GM18502 (cell line): Measurements from ENCODE around the gene ACTR8.

ENCODE experiments used
- ATAC-seq: cut with Tn5 transposase; IDR thresholded peaks from one replicate; pipeline ENCODE4 v1.9.1; 2021; ENCODE audit warnings: mild to moderate bottlenecking; ENCODE audit not compliant: unreplicated experiment, poor library complexity

The ACTR8 gene

GRCh38 chr3:53880396-53881345, 1.3 kb downstream of the ACTR8 start:
- no peak for ATAC-seq

- no peak for ATAC-seq
These were observed 16.0 kb downstream of the ACTR8 start for GRCh38 chr3:53865732-53866499.

DNA sequence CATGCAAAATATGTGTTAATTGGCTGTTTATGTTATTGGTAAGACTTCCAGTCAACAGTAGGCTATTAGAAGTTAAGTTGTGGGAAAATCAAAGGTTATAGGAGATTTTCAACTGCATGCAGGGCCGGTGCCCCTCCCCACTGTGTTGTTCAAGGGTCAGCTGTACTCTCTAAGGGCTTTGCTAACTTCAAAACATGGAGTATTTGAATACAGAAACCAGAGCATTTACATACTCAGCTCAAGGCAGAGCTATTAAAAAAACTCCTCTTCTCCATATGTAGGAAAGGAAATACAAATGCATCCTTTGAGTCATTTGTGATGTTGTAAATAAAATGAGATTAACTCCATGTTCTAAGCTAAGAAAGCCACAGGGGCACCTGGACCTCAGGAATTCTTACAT, 18.8 kb downstream of the ACTR8 start:
- no peak for ATAC-seq

- no peak for ATAC-seq
These were observed 19.7 kb downstream of the ACTR8 start for GRCh38 chr3:53862241-53862640.

DNA sequence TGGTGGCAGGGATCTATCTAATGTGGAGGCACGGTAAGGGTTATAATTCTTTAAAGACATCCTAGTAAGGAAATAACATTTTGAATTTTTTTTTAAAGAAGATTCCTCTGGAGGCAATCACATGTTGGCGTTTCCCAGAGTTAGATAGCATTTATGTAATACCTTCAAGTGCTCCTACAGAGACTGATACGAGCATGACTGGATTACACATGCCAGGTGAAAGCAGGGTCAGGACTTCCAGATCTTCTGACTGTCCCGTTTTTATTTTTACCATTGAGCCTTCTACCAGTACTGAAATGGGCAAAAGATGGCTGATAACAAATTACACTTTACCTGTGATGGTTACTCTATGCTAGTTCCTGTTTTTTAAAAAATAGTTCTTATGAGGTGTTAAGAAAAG, 21.8 kb downstream of the ACTR8 start:
- no peak for ATAC-seq

DNA sequence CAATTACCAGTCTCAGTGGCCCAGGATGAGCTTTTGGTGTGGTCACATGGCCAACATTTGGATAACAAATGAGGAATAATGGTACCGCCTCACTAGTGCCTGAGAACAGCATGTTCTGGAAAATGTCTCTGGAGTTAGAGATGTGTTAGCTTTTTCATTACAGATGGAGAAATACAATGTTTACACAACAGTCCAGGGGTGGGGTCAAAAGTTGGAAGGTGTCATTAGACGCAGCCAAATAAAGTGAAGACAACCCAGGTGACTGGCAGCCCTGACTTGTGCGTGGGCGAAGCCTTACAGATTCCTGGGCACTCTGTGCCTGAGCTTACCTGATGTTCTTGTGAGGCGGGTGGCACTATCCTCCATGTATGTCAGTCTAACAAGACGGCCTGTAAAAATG, 22.8 kb downstream of the ACTR8 start:
- ATAC-seq = no peak

DNA sequence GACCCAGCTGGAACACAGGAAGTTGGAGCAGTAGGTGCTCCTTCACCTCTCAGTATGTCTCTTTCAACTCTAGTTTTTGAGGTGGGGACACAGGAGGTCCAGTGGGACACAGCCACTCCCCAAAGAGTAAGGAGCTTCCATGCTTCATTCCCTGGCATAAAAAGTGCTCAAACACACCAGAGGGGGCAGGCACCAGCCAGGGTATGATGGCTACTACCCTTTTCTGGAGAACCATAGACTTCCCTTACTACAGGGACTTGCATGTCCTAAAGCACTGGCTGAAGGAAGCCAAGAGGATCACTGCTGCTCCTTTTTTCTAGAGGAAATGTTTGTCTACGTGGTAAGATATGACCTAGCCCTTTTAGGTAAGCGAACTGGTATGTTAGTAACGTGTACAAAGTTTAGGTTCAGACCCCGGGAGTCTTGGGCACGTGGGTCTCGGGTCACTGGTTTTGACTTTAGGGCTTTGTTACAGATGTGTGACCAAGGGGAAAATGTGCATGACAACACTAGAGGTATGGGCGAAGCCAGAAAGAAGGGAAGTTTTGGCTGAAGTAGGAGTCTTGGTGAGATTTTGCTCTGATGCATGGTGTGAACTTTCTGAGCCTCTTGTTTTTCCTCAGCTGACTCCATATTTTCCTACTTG, 23.7 kb downstream of the ACTR8 start:
- ATAC-seq = no peak

GRCh38 chr3:53856964-53857363, 25.0 kb downstream of the ACTR8 start:
- no peak for ATAC-seq

DNA sequence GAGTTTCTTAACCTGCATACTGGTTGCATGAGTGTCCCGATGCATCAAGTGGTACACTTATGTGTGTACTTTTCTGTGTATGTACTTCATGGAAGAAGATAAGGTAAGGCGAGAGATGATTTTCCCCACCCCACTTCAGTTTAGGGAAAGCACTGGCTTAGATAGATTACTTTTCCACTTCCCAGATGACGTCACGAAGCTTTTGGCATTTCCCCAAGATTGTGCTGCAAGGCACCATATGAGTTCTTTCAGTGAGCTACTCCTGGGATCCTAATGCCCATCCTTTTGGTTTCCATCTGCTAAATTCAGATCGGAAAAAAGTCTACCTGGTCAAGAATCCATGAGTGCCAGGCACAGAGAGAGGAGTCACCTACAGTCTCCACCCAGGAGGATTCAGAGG, 31.1 kb downstream of the ACTR8 start:
- no peak for ATAC-seq

GRCh38 chr3:53849916-53850315, 32.0 kb downstream of the ACTR8 start:
- no peak for ATAC-seq

- ATAC-seq = no peak
These were observed 35.1 kb downstream of the ACTR8 start for GRCh38 chr3:53846851-53847155.

DNA sequence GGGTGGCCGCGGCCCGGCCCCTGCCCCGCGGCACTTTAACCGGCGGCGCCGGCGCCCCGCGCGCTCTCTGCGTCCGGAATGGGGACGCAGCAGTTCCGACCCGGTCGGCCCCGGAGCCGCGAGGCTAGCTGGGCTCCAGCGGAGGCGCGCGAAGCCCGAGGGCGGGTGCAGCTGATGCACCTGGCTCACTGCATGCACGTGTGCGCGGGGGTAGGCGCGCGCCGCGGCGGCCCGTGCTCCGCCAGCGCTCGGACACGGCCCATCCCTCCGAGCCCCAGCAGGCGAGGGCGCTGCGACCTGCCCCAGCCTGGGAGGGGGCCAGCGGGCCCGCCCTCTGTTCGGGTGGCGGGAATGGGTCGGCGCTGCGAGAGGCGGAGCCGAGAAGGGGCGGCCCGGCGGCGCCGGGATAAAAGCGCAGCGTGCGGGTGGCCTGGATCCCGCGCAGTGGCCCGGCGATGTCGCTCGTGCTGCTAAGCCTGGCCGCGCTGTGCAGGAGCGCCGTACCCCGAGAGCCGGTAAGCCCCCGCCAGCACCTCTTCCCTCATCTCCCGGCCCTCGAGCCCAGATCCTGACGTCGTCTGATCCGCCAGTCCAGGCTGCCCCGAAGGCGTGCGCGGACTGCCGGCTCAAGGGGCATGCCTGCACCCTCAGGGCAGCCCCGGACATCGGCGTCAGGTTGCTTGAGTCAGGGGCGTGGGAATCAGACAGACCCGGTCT, 35.7 kb downstream of the ACTR8 start, which contains the start of the genes CHDH and IL17RB:
Gene CHDH, minus strand, starts transcription at position 286 of the 717 bp plus-strand sequence. CDS start 22,411 bp downstream, outside the sequence.
Gene IL17RB, plus strand, starts transcription at position 435 of the 717 bp plus-strand sequence. Its CDS starts 21 bp downstream, at position 456.
- peak; percentile 45 for ATAC-seq

- ATAC-seq = no peak
These were observed 36.1 kb downstream of the ACTR8 start for GRCh38 chr3:53845881-53846133.

- ATAC-seq = peak; percentile 9
These were observed 36.7 kb downstream of the ACTR8 start for GRCh38 chr3:53845103-53845880.

DNA sequence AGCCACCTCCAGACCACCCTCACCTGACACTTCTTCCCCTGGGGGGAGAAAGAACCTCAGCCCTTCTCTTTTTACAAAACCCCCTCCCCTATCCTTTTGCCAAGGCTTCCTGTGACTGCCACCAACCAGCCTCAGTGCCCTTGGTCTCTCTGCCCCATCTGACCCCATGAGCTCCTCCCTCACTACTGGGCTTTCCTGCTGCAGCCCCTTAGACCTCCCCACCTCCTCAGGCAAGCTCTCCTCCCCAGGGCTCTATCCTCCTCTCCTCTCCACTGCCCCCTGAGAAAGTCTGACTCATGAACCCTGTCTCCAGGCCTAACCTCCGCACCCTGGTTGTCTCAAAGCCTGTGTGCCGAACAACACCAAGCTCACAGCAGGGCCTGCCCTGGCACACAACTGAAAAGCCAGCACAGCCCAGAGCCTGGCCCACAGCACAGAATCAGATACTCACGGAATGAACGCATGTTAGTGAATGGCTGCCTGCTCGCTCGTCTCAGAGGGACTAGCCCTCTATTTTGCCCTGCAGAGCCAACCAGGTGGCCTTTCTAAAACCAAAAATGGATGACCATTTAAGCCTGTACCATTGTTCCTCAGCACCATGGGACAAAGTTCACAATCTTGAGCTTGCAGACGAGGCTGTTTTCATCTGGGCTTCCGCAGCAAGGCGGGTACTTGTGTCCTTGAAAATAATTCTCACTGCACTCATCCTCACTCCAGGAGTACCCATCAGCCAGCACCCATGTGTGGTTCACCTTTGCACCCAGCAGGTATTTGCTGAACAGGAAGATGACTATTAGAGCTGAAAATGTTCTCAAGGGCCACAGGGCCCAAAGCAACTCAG, 37.5 kb downstream of the ACTR8 start:
- peak; percentile 21 for ATAC-seq

DNA sequence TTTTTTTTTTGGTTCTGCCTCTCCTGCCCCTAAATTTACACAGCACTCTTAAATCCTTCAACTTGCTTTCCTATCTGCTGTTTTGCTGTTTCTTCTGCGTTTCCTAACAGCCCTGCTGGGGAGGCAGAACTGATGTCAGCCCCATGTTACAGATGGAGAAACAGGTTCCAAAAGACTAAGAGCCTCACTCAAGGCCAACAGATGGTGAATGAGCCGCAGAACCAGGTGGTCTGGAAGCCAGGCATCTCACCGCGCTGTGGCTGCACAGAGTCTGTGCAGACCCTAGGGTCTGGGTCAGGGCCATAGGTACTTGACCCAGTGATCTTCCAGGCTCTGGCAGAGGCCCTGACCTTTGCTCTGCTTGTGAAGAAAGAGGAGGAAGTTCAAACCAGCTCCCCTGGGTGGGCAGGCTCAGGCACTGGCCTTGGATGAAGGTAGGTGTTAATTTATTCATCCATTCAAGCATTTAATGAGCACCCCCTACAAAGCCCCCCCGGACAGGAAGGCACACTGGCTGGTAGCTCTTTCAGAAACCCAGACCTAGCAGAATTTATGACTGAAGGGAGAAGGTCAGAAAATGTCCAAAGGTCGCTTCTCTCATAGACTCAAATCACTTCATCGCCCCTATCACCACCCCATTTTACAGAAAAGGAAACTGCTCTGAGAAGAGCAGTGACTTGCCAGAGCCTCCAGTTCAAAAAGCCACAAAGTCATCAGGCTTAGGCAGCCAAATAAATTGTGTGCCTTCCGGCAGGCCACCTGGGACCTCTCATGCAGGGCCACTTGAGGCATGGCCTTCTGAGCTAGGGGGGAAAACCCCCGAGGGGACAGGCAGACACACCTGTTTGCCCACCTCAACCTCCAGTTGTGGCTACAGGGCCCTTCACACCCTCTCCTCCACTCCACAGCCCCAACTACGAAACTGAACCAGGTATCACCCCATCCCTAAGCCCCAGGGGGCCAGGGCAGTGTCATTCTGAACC, 38.5 kb downstream of the ACTR8 start:
- ATAC-seq = peak; percentile 46

- ATAC-seq = no peak
These were observed 39.3 kb downstream of the ACTR8 start for GRCh38 chr3:53842436-53843194.
